Esophagus muscularis mucosa (tissue), 4 donors: ENCODE measurements around the gene EIF5AL1. TPM values are rescaled to one million over a fixed set of nuclear protein-coding genes. Genes with fewer than 3 reads are reported as not detected.

ENCODE experiments used
- DNase-seq: peaks from one replicate; pipeline ENCODE4 v3.0.0-alpha.2; 2017; ENCODE audit errors: extremely low spot score
- H3K27ac ChIP-seq, 4 donors: fragments of 200-600 bp; sonication (generic); replicated peaks in 1 of 4; 1 replicate in 3 of 4; 2 replicates in 1 of 4; pipeline ENCODE4 v1.5.1; 2016 to 2019; ENCODE audit warnings: mild to moderate bottlenecking in 1 of 4
- H3K27me3 ChIP-seq, 4 donors: fragments of 200-600 bp; sonication (generic); one replicate each; pipeline versions ENCODE4 v1.5.1 to v1.6.0; 2016 to 2019
- H3K36me3 ChIP-seq, 4 donors: fragments of 200-600 bp; sonication (generic); one replicate each; pipeline ENCODE4 v1.5.1; 2016 to 2019
- H3K4me1 ChIP-seq, 4 donors: fragments of 200-600 bp; sonication (generic); one replicate each; pipeline ENCODE4 v1.5.1; 2016 to 2019
- H3K4me3 ChIP-seq, 4 donors: fragments of 200-600 bp; sonication (generic); 1 replicate in 2 of 4; 2 replicates in 2 of 4; pipeline ENCODE4 v1.5.1; 2016 to 2019; ENCODE audit warnings: mild to moderate bottlenecking in 4 of 4, moderate library complexity in 1 of 4
- H3K9me3 ChIP-seq, 4 donors: fragments of 200-600 bp; sonication (generic); 1 replicate in 3 of 4; 2 replicates in 1 of 4; pipeline ENCODE4 v1.5.1; 2016 to 2019
- EP300 ChIP-seq: sonication (generic); formaldehyde crosslinking; IDR thresholded peaks from one replicate; pipeline ENCODE4 v1.6.1; 2017; ENCODE audit warnings: antibody characterized with exemption
- POLR2A ChIP-seq: fragments of 450-650 bp; IDR thresholded peaks from one replicate; pipeline ENCODE4 v1.6.1; 2017; ENCODE audit warnings: antibody characterized with exemption, moderate library complexity, mild to moderate bottlenecking, low read depth
- POLR2AphosphoS5 ChIP-seq, 2 donors: sonication (generic); formaldehyde crosslinking; IDR thresholded peaks; one replicate each; pipeline ENCODE4 v1.6.1; 2017; ENCODE audit warnings: antibody characterized with exemption in 2 of 2
- WGBS: methylation state at CpG from one replicate; pipeline ENCODE4 v1.1.5; 2018; 5-methylcytosine and 5-hydroxymethylcytosine counted together
- intact Hi-C: fragments of 100-400 bp; cut with DNase I; formaldehyde crosslinking; loops from one replicate; pipeline ENCODE4 v1.15.1; 2023
- small RNA-seq, 3 donors: library from RNA; depleted of rRNA; stranded (forward); fragments of <200 nt; gene quantifications; one replicate each; pipeline ENCODE3, GENCODE V24; 2016
- total RNA-seq, 4 donors: library from RNA; depleted of rRNA; stranded (reverse); fragments of >200 nt; gene quantifications; one replicate each; pipeline versions ENCODE4 v1.1.0 to v1.2.1, GENCODE V29; 2016
- TF ChIP-seq, protein P1 (sequence below), 3 experiments: fragments of 200-600 bp in 2 of 3; fragments of 450-650 bp in 1 of 3; sonication (generic) in 2 of 3; IDR thresholded peaks; one replicate each; pipeline ENCODE4 v1.5.1; 2017 to 2019; ENCODE audit warnings: antibody characterized with exemption in 3 of 3, mild to moderate bottlenecking in 2 of 3, moderate library complexity in 1 of 3

Gene EIF5AL1
- total RNA-seq, 4 donors from 2014 or later: 0.11 to 0.42 (median 0.17) TPM; not detected in 1

DNA sequence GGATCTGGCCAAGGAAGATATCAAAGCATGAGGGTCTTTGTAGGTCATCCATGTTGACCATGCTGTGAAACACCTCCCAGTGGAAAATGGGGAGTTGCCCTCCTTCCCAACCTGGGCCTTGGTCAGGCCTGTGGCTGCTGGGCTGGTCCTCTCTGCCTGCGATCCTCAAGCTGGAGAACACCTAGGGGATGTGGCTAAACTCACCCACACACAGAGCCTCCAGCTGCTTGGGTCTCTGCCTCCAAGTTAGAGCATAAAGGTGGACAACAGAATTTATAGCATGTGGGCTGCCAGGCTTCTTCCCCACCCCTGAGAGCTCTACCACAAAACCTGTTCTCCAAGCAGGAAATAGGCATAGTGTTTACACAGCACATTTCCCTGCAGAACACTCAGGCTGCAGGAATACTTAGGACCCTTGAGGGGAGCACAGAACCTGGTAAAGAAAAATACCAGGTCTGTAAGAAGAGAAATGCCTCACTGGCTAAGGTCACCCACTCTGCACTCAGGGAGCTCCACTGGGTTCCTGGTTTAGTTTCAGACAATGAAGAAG is 47.9 kb downstream of the EIF5AL1 start, which contains the start of gene SFTPA2:
Gene SFTPA2, minus strand, starts transcription at position 248 of the 550 bp plus-strand sequence. CDS start 924 bp downstream, outside the sequence.
- Histone ChIP-seq H3K9me3 (no peaks in the 10 kb centered on the region), H3K27me3 (peaks cover 0 to 8% (median 0%) of the 10 kb centered on the region in 4 donors), H3K4me1 (peaks cover 0 to 8% (median 5%) of the 10 kb centered on the region in 4 donors), H3K27ac (no peak within 1 kb of the TSS), H3K4me3 (no peak within 1 kb of the TSS), H3K36me3 (no peaks in the 10 kb centered on the region)
- WGBS: no CpG with 5 or more reads among the region's 1 CpG
- TF ChIP-seq, protein P1, sequence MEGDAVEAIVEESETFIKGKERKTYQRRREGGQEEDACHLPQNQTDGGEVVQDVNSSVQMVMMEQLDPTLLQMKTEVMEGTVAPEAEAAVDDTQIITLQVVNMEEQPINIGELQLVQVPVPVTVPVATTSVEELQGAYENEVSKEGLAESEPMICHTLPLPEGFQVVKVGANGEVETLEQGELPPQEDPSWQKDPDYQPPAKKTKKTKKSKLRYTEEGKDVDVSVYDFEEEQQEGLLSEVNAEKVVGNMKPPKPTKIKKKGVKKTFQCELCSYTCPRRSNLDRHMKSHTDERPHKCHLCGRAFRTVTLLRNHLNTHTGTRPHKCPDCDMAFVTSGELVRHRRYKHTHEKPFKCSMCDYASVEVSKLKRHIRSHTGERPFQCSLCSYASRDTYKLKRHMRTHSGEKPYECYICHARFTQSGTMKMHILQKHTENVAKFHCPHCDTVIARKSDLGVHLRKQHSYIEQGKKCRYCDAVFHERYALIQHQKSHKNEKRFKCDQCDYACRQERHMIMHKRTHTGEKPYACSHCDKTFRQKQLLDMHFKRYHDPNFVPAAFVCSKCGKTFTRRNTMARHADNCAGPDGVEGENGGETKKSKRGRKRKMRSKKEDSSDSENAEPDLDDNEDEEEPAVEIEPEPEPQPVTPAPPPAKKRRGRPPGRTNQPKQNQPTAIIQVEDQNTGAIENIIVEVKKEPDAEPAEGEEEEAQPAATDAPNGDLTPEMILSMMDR (IDR thresholded peaks at IDR 0.05): no peak
- TF ChIP-seq POLR2AphosphoS5 (IDR thresholded peaks at IDR 0.05) (no peak), POLR2A (no peak), EP300 (no peak)
- intact Hi-C loops: loop anchor here (10.0 kb wide), 1 partner anchor 365 kb away; no protein-coding TSS in a partner anchor
- no peak for DNase-seq

DNA sequence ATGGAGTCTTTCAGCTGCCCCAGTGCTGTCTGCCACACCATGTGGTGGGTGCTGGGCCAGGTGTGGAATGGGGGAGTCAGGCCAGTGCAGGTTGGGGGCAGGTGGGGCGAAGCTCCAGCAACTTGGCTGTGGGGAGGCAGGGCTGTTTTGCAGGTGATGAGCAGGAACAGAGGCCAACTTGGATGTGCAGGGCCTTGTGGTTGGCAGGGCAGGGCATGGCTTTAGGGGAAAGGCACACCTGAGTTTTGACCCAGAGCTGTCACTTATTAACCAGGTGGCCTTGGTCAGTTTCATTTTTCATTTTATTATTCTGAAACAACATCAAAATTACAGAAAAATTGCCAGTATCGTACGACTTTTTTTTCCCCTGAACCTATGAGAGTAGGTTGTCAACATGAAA is 48.9 kb downstream of the EIF5AL1 start:
- no peak for TF ChIP-seq POLR2AphosphoS5 (IDR thresholded peaks at IDR 0.05)
- TF ChIP-seq EP300: no peak
- TF ChIP-seq POLR2A: no peak
- TF ChIP-seq, protein P1 (IDR thresholded peaks at IDR 0.05): no peak
- Histone ChIP-seq H3K27me3 (peaks cover 0 to 8% (median 0%) of the 10 kb centered on the region in 4 donors), H3K9me3 (no peaks in the 10 kb centered on the region), H3K4me3 (no peak overlapping the region), H3K36me3 (no peaks in the 10 kb centered on the region), H3K4me1 (peaks cover 0 to 8% (median 5%) of the 10 kb centered on the region in 4 donors), H3K27ac (no peak overlapping the region)
- WGBS: 93% methylated on average over 3 of the region's 3 CpGs
- intact Hi-C loops: loop anchor here (10.0 kb wide), 1 partner anchor 364 kb away; no protein-coding TSS in a partner anchor
- no peak for DNase-seq

DNA sequence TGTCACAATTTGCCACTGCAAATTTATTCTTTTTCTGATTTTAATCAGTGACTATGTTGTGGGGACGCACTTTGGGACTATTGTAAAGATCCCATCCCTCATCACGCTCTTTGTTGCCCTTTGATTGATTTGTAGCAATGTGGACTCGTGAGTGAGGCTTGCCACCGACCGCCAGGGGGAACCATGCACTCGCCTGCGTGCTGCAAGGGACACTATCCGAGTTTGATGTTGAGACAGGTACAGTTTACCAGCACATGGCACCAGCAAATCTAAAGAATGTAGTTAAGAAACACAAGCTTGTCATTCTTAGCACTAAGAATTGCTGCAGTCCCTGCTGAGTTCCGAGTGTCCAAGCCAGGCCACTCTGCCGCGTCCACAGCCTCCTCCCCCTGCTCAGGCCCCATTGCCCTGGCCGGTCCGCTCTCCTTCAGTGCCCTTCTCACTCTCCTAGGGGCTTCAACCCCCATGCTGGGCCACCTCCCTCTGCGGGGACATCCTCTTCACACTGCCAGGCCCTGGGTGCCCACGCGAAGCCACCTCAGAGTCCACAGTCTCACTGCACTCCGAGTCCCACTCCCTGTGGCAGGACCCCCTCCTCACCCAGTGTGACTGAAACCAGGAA is 49.9 kb downstream of the EIF5AL1 start:
- H3K4me3 ChIP-seq: no peak overlapping the region
- H3K36me3 ChIP-seq: no peaks in the 10 kb centered on the region
- H3K9me3 ChIP-seq: no peaks in the 10 kb centered on the region
- TF ChIP-seq, protein P1 (IDR thresholded peaks at IDR 0.05): peak; percentile 60 to 86 (median 63)
- TF ChIP-seq POLR2A: no peak
- WGBS: 12% methylated on average over 15 of the region's 17 CpGs
- intact Hi-C loops: loop anchor here (10.0 kb wide), 1 partner anchor 363 kb away; no protein-coding TSS in a partner anchor
- H3K27ac ChIP-seq: no peak overlapping the region
- no peak for DNase-seq
- peaks cover 0 to 8% (median 0%) of the 10 kb centered on the region in 4 donors for H3K27me3 ChIP-seq
- peaks cover 0 to 8% (median 5%) of the 10 kb centered on the region in 4 donors for H3K4me1 ChIP-seq

DNA sequence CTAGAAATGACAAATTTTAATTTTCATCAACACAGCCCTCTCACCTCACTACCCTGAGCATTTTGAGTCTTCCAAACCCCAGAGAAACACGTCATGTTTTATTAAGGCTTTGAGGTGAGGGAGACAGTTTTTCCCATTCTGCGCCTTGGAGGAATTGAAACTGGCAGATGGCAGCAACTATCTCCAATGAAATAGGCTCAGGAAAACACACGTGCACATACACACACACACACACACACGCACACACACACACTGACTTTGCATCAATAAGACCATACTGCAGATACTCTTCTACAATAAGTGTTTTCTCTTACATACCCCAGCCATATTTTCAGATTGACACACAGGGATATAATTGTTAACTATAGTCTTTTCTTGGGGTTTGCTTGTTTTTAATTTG is 51.1 kb downstream of the EIF5AL1 start:
- WGBS: 78% methylated on average over 4 of the region's 4 CpGs

More for the DNA sequence above, 51.1 kb downstream of the EIF5AL1 start:
- intact Hi-C loops: loop anchor here (10.0 kb wide), 1 partner anchor 361 kb away; no protein-coding TSS in a partner anchor
- peaks cover 0 to 8% (median 0%) of the 10 kb centered on the region in 4 donors for H3K27me3 ChIP-seq
- H3K4me1 ChIP-seq: peaks cover 0 to 8% (median 5%) of the 10 kb centered on the region in 4 donors
- DNase-seq: no peak
- no peak overlapping the region for H3K4me3 ChIP-seq
- H3K9me3 ChIP-seq: no peaks in the 10 kb centered on the region
- no peaks in the 10 kb centered on the region for H3K36me3 ChIP-seq
- TF ChIP-seq POLR2A (no peak), POLR2AphosphoS5 (IDR thresholded peaks at IDR 0.05) (no peak), EP300 (no peak)
- TF ChIP-seq, protein P1 (IDR thresholded peaks at IDR 0.05): no peak
- no peak overlapping the region for H3K27ac ChIP-seq

Small RNA genes lying within 50 kb of the gene (small RNA-seq; reads per million reads assigned to genes)
- 0 reads per million in 3 donors for gene BX248123.2
- gene RPS12P18: 0 reads per million in 3 donors

Other genes starting within 250 kb of the EIF5AL1 start
- gene PPIF, start 165.1 kb upstream of the EIF5AL1 start, total RNA-seq: 10 to 100 TPM; 19.5 to 42.2 (median 24.4) TPM
- 100 to 1,000 TPM; 100 to 156 (median 120) TPM for gene ZCCHC24, start 66.9 kb upstream of the EIF5AL1 start, total RNA-seq
- 10 to 100 TPM in 1 of 4 donors, 1 to 10 TPM in 2, not detected in 1; 7.5 to 12.9 (median 8.3) TPM for gene SFTPA2, start 47.9 kb downstream of the EIF5AL1 start, total RNA-seq
- 10 to 100 TPM in 1 of 4 donors, 1 to 10 TPM in 2, not detected in 1; 3.3 to 11.9 (median 7.1) TPM for gene SFTPA1, start 98.4 kb downstream of the EIF5AL1 start, total RNA-seq
- under 1 TPM; 0.34 to 0.83 (median 0.50) TPM for gene NUTM2B, start 190.7 kb downstream of the EIF5AL1 start, total RNA-seq